AG04450 (cell line): ENCODE measurements around the gene PEPD. TPM values are rescaled to one million over a fixed set of nuclear protein-coding genes. Genes with fewer than 3 reads are reported as not detected.

Experiments
- CTCF ChIA-PET: fragments of 300-600, 350-600 bp; formaldehyde crosslinking; extraction: SDS; loops from one replicate; lab custom pipeline; 2022; ENCODE audit warnings: antibody characterized with exemption, inconsistent platforms; lab: Charles Lee
- POLR2A ChIA-PET: fragments of 350-600 bp; formaldehyde crosslinking; extraction: SDS; loops from one replicate; lab custom pipeline; 2021; ENCODE audit warnings: antibody characterized with exemption, inconsistent platforms; lab: Yijun Ruan, JAX
- DNase-seq: peaks from one replicate; pipeline ENCODE4 v3.0.0-alpha.2; 2011; ENCODE audit warnings: low read depth, low spot score
- H3K27ac ChIP-seq: one replicate; pipeline ENCODE4 v1.5.1; 2012; ENCODE audit warnings: low read depth, low read length, control low read depth
- H3K27me3 ChIP-seq: one replicate; pipeline ENCODE4 v1.6.0; 2012; ENCODE audit warnings: low read length; ENCODE audit not compliant: control insufficient read depth, insufficient read depth
- H3K4me3 ChIP-seq: 2 replicates; pipeline ENCODE4 v1.5.1; 2011; ENCODE audit warnings: mild to moderate bottlenecking, low read depth, low read length, control low read depth
- H3K9me3 ChIP-seq: 2 replicates; pipeline ENCODE4 v1.5.1; 2012; ENCODE audit warnings: low read length; ENCODE audit not compliant: control insufficient read depth, insufficient read depth
- CTCF ChIP-seq: IDR thresholded peaks from 2 replicates; pipeline ENCODE4 v1.5.1; 2011; ENCODE audit warnings: low read depth, low read length, control low read depth, inconsistent platforms
- polyA plus RNA-seq: library from polyadenylated mRNA; depleted of rRNA; stranded (reverse); fragments of >200 nt; gene quantifications from 2 replicates; pipeline ENCODE4 v1.2.3, GENCODE V29; 2011

The PEPD gene
- polyA plus RNA-seq, 1 experiment: 67.1 TPM

- H3K27ac ChIP-seq: no peak overlapping the region
- POLR2A ChIA-PET: no interaction called here
- TF ChIP-seq CTCF: no peak
- no peaks in the 10 kb centered on the region for H3K9me3 ChIP-seq
- CTCF ChIA-PET: interaction anchor here (0.5 to 7.8 kb wide), 9 partner anchors 9 to 1739 kb away, joined by 3 to 55 read pairs (median 3); no protein-coding TSS in a partner anchor
- no peak for DNase-seq
- no peaks in the 10 kb centered on the region for H3K27me3 ChIP-seq
- H3K4me3 ChIP-seq: no peak overlapping the region
Measured at GRCh38 chr19:33414667-33415605, 106.7 kb downstream of the PEPD start.

- H3K9me3 ChIP-seq: no peaks in the 10 kb centered on the region
- ChIA-PET CTCF (interaction anchor here (0.5 to 1.3 kb wide), 3 partner anchors 17 to 1740 kb away, joined by 3 read pairs; no protein-coding TSS in a partner anchor), POLR2A (no interaction called here)
- no peaks in the 10 kb centered on the region for H3K27me3 ChIP-seq
- no peak overlapping the region for H3K27ac ChIP-seq
- no peak overlapping the region for H3K4me3 ChIP-seq
- DNase-seq: no peak
- no peak for TF ChIP-seq CTCF
Measured at GRCh38 chr19:33413868-33414666, 107.5 kb downstream of the PEPD start.

- Histone ChIP-seq H3K27ac (no peak overlapping the region), H3K27me3 (no peaks in the 10 kb centered on the region), H3K4me3 (no peak overlapping the region), H3K9me3 (no peaks in the 10 kb centered on the region)
- no peak for DNase-seq
- ChIA-PET CTCF (interaction anchor here (1.3 to 1.7 kb wide), 2 partner anchors 17 to 358 kb away, joined by 3 to 4 read pairs; no protein-coding TSS in a partner anchor), POLR2A (no interaction called here)
- TF ChIP-seq CTCF: no peak
Measured at GRCh38 chr19:33413426-33413725, 108.2 kb downstream of the PEPD start.

- no peak for TF ChIP-seq CTCF
- no peaks in the 10 kb centered on the region for H3K9me3 ChIP-seq
- no peak overlapping the region for H3K27ac ChIP-seq
- no peak overlapping the region for H3K4me3 ChIP-seq
- ChIA-PET POLR2A (no interaction called here), CTCF (interaction anchor here (1.7 kb wide), 1 partner anchor 359 kb away, joined by 4 read pairs; no protein-coding TSS in a partner anchor)
- DNase-seq: no peak
- no peaks in the 10 kb centered on the region for H3K27me3 ChIP-seq
Measured at GRCh38 chr19:33412601-33413425, 108.8 kb downstream of the PEPD start.
